CD4-positive, alpha-beta T cell treated with Interleukin-4 for 4 hours (primary cell): ENCODE data around the gene PGAM2.

Experiments
- DNase-seq: peaks from one replicate; pipeline ENCODE4 v3.0.0-alpha.2; 2020

PGAM2 gene

GRCh38 chr7:44063894-44064651, 1.3 kb downstream of the PGAM2 start:
- DNase-seq = no peak

- DNase-seq = no peak
Observed at GRCh38 chr7:44063547-44063893, 1.8 kb downstream of the PGAM2 start.

GRCh38 chr7:44062903-44063295, 2.5 kb downstream of the PGAM2 start:
- DNase-seq = no peak

GRCh38 chr7:44062180-44062902, 3.0 kb downstream of the PGAM2 start:
- DNase-seq = no peak

- DNase-seq = no peak
Observed at GRCh38 chr7:44061645-44062179, 3.7 kb downstream of the PGAM2 start.

- DNase-seq = no peak
Observed at GRCh38 chr7:44060948-44061644, 4.3 kb downstream of the PGAM2 start.

GRCh38 chr7:44060091-44060947, 5.0 kb downstream of the PGAM2 start:
- no peak for DNase-seq

GRCh38 chr7:44059219-44060090, 5.9 kb downstream of the PGAM2 start:
- DNase-seq = no peak

- no peak for DNase-seq
Observed at GRCh38 chr7:44058759-44059218, 6.6 kb downstream of the PGAM2 start.

- no peak for DNase-seq
Observed at GRCh38 chr7:44057849-44058758, 7.3 kb downstream of the PGAM2 start.

- no peak for DNase-seq
Observed at GRCh38 chr7:44057181-44057848, 8.1 kb downstream of the PGAM2 start.

- no peak for DNase-seq
Observed at GRCh38 chr7:44056681-44057080, 8.7 kb downstream of the PGAM2 start.

GRCh38 chr7:44052771-44053365, 12.5 kb downstream of the PGAM2 start:
- DNase-seq = no peak

GRCh38 chr7:44051611-44052220, 13.7 kb downstream of the PGAM2 start:
- no peak for DNase-seq

- no peak for DNase-seq
Observed at GRCh38 chr7:44050915-44051560, 14.3 kb downstream of the PGAM2 start.

- no peak for DNase-seq
Observed at GRCh38 chr7:44050121-44050914, 15.0 kb downstream of the PGAM2 start.

GRCh38 chr7:44048031-44048795, 17.2 kb downstream of the PGAM2 start:
- no peak for DNase-seq
